Measurements from ENCODE around the gene CRYBG1. TPM values are rescaled to one million over a fixed set of nuclear protein-coding genes. Genes with fewer than 3 reads are reported as not detected.

CRYBG1 gene
- total RNA-seq, 1 donor from 2014 or later, result 16.3 TPM

DNA sequence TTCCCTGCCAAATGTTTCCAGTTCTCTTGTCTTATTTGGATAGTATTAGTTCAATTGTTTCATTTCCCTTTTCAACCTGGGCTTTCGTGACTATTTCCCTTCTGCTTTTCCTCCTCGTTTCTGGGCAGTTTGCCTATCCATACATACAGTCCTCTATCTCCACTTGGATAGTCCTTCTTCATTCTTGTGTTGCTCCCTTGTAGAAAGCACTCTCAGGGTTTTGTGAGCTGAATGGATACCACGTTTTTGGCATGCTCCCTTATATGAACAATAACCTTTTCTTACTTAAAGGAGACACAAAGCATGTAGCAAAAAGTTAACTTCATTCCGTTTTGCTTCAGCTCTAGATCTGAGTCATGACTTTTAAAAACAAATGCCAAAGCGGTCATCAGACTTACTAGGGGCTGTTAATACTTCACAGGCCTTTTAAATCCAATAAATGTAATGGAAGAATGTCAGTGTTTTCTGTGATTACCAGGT is 16.6 kb downstream of the CRYBG1 start:
- DNase-seq (ENCODE audit: low read depth), result peak; percentile 90

DNA sequence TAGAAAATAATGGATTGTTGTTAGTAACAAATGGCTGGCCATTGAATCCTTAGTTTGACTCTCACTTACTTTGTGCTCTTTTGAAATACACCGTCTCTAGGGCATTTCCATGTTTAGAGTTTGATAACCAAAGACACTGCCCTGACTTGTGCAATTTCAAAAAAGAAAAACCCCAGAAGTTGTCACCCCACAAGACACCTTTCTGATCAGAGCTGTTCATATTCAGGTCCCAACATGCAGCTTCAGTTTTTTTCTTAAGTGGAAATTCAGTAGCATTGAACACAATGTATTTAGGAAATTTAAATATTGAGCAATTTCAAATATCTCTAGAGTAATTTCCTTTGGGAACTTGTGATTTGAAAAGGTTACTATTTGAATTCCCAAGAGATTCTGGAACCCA is 19.4 kb downstream of the CRYBG1 start:
- no peak for DNase-seq (ENCODE audit: low read depth)

DNA sequence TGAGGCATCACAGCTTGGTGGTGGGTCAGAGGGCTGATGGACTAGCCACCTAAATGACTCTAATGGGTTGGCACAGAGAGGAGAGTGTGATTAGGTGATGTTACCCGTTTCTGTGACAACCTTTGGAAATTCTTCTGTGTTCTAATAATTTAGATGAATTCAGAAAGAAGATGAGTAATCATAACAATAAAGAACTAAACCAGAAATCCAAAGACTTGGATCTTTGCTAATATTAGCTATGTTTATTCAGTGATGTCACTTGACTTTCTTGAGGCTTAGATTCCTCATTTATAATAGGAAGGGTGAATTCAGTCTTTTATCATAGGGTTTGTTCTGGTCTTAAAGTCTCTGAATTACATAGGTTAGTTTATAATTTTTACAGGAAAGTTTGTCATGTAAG is 19.9 kb downstream of the CRYBG1 start:
- no peak for DNase-seq (ENCODE audit: low read depth)

DNA sequence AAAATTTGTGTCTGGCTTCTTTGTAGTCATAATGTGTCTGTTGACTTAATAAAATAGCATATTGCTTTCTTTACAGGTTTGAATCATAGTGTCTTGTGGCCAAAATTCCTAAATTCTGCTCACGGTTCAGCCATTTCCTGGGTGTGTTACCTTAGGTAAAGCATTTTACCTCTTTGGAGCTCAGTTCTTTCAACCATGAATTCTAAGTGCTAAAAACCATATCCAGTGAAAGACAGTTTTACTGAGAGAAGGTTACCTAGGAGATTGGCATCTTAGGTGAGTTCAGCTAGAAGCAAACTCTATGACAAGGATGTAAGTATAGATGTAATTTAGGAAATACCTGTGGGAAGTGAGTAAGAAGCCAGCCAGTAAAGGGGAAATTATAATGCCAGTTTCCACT is 20.7 kb downstream of the CRYBG1 start:
- DNase-seq (ENCODE audit: low read depth), result no peak

DNA sequence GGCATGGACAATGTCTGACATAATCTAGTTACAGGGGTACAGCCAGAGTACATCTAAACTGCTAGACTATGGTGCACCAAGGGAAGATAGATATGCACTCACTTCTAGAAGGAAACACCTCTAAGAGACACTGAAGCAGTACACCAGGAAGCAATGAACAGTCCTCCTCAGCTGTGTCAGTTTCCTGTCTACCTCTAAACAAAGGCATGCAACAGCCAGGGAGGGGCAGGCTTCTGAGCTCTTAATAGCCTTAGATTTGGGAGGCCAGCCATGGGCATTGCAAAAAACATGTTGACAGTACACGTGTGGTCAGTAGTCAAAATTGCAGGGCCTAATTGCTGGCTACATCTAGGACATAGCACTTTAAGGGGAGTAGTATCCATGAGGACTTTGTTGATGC is 21.4 kb downstream of the CRYBG1 start:
- peak; percentile 39 for DNase-seq (ENCODE audit: low read depth)

DNA sequence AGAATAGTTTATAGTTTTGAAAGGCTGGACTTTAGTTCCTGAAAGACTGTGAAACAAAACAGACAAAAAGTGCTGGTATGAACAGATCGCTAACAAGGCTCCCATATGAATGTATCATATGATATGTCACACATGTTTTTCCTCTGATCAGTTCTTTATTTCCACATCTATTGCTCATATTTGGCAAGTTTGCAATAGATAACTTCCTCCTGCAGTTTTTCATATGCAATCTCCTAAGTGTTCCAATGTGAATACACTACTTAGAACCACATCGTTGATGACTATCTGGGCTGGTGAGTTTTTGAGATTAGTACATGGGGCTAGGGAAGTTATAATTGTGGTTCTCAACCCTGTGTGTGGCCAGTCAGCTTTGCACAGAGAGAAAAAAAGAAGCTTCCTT is 23.1 kb downstream of the CRYBG1 start:
- DNase-seq (ENCODE audit: low read depth), result no peak

DNA sequence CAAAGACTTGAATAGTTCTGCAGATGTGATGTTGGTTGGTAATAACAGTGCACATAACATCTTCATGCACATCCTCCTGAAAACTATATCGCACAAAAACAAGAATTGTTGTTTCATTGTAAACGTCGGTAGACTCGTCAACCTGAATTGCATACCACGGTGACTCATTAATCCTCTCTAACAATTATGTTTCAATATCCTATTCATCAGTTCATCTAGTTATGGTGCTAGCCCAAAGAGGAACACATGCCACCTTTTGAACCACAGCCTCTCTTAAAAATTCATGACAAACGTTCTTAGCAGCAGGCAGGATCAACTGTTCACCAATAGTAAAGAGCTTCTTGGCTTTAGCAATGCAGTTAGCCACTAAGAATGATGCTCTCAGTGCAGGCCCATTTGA is 25.0 kb downstream of the CRYBG1 start:
- no peak for DNase-seq (ENCODE audit: low read depth)

DNA sequence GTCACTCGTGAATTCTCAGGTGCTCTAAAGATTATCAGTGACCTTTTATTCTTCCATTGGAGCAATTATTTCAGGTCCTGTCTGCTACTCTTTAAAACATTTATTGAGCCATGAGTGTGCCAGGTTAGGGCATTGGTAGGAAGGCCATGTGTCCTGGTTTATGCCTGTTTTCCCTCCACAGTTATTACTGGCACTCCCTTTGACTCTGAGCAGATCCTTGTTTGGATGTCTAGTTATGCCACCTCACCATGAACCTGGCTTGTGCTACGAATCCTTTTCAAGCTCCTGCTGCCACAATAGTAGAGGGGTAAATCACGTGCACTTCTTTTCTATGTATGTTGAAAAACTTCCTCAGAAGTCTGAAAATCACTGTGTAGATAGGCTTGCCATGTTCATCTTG is 27.4 kb downstream of the CRYBG1 start:
- no peak for DNase-seq (ENCODE audit: low read depth)

DNA sequence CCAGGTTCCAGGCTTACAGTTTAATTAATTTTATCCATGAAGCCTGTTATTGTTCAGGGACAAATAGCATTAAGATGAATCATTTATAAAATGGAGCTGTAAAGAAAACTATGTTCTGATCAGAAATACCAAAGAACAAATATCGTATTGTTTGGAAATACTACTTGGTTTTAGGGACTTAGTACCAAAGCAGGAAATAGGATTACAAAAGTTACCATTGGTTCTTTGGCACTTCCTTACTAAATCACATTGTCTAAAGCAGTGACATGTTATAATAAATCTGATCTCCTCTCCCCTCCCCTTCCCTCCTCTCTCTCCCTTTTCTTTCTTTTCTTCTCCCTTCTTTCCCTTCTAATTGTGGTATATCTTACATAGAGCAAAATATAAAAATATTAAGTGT is 29.6 kb downstream of the CRYBG1 start:
- peak; percentile 60 for DNase-seq (ENCODE audit: low read depth)

DNA sequence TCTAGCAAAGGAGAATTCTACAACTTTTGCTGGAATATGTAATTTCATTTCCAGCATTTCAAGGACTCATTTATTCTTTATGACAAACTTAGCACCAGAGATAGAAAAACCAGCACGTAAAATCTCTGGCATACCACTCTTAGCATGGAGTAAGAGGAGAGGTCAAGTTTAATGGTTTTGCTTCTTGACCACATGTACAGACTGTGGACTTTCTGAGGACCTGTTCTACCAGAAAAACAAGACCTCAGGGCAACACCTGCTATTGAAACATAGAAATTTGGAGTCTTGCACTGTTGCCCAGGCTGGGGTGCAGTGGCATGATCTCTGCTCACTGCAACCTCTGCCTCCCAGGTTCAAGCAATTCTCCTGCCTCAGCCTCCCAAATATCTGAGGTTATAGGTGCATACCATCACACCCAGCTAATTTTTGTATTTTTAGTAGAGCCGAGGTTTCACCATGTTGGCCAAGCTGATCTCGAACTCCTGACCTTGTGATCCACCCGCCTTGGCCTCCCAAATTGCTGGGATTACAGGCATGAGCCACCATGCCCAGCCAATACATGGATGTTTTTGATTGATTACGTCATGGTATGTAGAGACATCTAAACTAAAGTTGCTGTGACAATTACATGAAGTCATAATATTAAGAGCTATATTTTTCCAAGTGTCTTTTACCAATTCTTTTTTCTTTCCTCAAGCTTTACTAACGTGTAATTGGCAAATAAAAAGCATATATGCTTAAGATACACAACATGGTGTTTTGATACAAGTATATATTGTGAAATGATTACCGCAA is 36.1 kb downstream of the CRYBG1 start:
- DNase-seq (ENCODE audit: low read depth), result peak; percentile 22

DNA sequence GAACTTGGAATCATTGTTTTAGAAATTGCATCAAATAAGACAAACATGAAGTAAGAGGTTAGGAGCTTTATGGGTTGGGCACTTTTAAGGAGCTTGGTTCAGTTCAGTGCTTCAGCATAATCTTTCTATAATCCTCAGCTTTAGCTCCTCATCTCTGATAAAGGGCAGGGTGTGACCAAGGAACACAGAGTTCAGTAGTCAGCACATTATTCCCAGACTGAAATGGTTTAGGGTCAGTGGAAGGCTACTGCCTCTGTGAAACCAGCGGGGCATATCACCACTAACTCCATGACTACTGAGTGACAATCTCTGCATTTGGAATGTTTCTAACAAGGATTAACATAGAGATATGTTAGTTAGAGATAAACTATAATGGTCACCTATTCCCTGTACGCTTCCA is 36.9 kb downstream of the CRYBG1 start:
- peak; percentile 75 for DNase-seq (ENCODE audit: low read depth)

DNA sequence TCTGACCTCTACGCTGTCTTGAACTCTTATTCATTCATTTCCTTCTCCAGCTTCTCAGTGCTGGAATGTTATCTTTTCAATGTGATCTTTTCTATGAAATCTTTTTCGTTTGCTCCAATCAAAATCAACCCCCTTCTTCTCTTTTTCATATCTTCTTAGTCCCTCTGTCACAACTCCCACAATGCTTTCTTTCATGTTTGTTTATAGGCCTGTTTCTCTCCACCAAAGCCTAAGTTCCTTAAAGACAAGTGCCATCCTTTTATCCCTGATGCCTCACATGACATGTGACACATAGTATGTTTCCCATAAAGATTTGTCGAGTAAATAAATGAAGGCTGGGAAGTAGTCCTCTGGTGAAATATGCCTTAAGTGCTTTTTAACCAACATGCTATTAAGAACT is 38.1 kb downstream of the CRYBG1 start:
- no peak for DNase-seq (ENCODE audit: low read depth)

DNA sequence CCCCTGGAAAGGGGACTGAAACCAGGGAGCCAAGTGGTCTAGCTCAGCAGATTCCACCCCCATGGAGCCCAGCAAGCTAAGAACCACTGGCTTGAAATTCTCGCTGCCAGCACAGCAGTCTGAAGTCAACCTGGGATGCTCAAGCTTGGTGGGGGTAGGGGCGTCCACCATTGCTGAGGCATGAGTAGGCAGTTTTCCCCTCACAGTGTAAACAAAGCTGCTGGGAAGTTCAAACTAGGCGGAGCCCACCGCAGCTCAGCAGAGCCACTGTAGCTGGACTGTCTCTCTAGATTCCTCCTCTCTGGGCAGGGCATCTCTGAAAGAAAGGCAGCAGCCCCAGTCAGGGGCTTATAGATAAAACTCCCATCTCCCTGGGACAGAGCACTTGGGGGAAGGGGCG is 44.5 kb downstream of the CRYBG1 start:
- DNase-seq (ENCODE audit: low read depth), result peak; percentile 38

DNA sequence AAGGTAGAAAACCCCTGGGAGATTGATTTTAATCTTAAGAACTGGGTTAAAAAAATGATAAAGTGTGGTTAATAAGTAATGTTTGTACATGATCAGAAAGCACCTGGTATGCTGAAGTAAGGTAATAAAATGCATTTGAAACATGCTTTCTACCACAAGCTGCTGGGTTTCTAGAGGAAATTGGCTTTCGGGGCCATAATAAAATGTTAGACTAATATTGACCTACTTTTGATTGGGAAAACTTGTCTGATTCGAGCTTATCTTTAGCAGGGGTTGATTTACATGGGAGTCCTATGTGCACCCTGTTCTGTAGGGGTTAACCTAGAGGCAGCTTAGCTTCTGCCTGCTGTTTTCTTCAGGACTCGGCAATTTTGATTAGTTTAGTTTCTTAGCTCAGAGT is 50.5 kb downstream of the CRYBG1 start:
- peak; percentile 34 for DNase-seq (ENCODE audit: low read depth)

DNA sequence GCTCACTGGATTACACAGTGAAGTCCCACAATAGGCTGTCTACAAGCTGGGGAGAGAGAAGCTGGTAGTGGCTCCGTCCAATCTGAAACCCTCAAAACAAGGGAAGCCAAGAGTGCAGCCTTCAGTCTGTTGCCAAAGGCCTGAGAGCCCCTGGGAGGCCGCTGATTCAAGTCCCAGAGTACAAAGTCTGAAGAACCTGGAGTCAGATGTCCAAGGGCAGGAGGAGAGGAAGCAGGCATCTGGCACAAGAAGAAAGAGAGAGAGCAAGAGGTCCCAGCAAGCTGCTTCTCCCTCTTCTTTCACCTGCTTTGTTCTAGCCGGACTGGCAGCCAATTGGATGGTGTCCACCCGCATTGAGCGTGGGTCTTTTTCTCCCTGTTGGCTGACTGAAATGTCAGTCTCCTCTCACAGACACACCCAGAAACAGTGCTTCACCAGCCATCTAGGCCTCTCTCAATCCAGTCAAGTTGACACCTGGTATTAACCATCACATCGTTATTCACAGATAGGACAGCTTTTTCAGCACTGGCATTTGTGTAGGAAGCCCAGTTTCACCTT is 51.2 kb downstream of the CRYBG1 start:
- DNase-seq (ENCODE audit: low read depth), result no peak

DNA sequence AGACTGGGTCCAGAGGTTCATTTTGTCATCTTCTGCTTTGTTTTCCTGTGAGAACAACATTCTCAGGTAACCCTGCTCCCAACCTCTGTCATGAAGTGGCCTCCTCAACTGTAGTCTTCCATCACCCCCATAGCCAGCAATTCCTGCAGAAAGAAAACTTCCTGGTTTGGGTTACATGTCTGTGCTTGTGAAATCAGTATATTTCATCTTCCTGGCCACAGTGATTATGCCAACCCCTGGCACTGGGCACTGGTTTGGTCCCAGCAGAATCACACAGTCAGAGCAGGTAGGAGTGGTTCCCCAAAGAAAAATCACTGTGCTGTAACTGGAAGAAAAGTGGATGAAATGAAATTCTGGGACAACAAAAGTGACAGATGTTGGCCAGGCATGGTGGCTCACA is 52.5 kb downstream of the CRYBG1 start:
- no peak for DNase-seq (ENCODE audit: low read depth)

DNA sequence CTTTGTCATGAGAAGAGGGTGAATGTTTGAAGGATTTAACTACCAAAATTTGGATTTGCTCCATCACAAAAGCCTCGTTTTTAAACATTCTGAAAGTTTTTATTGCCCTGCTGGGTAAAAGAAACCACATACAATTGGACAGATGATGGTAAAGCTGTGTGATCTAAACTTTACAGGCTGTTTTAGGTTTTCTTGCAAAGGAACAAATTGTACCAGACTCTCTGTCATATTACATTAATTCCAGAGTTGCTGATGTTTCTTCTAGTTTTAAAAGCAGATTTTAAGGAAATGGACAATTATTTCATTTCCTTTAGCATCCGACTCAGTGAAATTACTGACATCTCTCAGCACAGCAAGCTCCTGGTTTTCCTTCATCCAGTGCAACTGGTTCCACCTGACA is 53.2 kb downstream of the CRYBG1 start:
- no peak for DNase-seq (ENCODE audit: low read depth)

DNA sequence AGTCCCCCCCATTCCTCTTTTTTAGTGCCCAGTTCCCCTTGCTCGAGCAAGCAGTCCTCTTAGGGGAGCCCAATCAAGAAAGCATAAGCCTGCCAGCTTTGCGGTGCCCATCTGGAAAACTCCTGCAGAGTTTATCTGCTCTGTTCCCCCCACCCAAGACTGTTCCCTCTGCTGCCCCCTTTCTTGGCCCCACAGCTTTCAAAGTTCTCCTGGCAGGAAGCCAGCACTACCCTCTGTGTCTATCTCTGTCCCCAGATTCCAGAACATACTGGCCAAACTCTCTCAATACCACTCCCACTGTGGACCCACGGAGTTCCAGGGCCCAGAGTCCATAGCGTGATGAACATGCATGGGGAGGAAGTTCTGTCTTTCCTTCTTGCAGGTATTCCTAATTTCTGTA is 55.4 kb downstream of the CRYBG1 start:
- DNase-seq (ENCODE audit: low read depth), result no peak

DNA sequence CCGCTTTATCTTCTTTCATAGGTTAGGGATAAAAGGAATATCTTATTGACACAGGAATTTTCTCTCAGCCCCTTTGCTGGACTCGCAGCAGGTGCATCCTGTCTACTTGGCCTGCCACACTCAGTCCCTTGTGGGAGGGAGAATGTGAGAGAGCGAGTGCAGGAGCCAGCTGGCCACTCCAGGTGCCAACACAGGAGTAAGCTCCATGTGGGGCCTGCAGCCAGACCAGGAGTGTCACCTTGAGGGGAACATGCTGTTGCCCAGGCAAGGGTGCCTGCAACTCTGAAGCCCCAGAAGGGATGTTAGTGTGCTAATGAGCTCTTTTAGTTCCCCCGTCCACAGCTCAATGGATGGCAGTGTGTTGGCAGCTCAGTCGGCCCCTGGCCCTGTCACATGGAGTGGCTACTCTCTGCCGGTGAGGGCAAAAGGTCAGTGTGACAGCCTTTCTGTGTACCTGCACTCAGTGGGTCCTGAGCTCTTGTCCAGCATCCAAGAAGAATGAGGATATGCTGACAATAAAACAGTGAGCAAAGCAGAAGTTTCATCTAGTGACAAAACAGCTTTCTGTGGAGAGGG is 57.1 kb downstream of the CRYBG1 start:
- no peak for DNase-seq (ENCODE audit: low read depth)

DNA sequence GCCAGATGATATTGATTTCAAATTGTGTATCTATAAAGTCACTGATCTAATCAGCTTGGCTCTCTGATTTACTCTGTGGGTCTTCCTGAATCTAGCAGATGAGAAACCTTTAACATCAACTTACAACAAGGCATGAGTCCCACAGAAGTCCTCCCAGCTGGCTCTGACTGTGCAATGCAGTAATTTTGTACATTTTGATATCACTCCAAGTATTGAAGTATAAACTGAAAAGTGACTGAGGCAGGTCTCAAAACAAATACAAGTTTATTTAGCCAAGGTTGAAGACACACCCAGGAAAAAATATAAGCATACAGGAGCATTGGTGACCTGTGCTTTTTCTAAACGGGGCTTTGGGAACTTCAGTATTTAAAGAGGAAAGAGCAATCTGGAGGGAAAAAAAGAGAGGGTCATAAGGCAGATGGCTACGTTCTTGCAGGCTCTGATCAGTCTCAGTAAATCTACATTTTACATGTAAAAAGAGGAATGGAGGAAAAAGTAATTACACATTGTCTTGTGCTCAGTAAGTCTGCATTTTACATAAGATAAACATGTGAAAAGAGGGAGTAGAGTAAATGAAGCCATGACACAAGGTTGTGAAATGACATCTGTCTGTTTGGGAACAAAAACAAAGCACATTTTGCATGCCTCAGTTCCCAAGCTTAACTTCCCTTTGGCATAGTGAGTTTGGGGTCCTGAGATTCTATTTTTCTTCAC is 59.5 kb downstream of the CRYBG1 start:
- DNase-seq (ENCODE audit: low read depth), result no peak

DNA sequence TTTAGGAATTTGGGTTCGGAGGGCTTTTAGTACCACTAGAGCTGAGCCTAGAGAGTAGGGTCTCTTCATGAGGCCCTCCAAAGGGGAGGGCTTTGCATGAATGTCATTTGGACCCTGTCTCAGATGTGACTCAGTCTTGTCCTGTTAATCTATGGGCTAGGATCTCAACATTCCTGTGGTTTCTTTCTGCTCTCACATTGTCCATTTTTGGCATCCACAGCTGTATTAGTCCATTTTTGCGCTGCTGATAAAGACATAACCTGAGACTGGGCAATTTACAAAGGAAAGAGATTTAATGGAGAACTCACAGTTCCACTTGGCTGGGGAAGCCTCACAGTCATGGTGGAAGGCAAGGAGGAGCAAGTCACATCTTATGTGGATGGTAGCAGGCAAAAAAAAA is 61.0 kb downstream of the CRYBG1 start:
- DNase-seq (ENCODE audit: low read depth), result no peak

DNA sequence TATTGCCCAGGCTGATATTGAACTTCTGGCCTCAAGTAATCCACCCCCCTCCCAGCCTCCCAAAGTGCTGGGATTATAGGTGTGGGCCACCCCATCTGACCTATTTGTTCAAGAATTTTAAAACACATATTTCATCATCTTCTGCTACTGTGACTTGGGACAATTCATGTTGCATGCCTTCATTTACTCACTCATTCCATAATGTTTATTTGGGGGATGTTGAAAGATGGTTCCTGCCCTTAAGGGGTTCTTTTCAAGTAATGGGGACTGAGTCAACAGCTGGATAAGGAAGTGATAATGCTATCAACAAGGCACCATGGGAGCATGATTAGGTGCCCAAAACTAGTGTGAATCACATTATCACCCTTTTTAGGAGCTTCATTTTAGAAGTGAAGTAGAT is 62.0 kb downstream of the CRYBG1 start:
- DNase-seq (ENCODE audit: low read depth), result no peak

DNA sequence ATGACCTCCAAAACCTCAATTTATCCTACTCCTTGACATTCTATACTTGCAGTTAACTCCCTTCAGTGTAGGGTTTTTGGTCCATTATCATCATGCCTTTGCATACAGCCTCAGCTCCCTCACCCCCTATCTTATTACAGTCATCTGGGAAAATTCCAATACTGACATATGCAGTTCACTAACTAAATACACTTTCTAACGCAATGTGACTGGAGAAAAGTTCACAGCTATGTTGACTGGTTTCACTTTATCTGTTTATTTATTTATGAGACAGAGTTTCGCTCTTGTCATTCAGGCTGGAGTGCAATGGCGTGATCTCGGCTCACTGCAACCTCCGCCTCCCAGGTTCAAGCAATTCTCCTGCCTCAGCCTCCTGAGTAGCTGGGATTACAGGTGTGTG is 64.9 kb downstream of the CRYBG1 start:
- DNase-seq (ENCODE audit: low read depth), result no peak
